Activated naive CD4-positive, alpha-beta T cell treated with anti-CD3 and anti-CD28 coated beads, Interleukin-2, amount 50 U/mL, for 24 hours (primary cell): Measurements from ENCODE around the gene DTD2.
A peak's percentile ranks its signal among the peaks of the same experiment; 100 is the strongest.
"Not testable (repeated sequence)": the region's sequence is repeated elsewhere in the genome, so short reads cannot be mapped to it uniquely, and the experiment has no call there.

Source experiments
- H3K27ac Mint-ChIP-seq: one replicate; pipeline ENCODE4 v1.8.0; 2021; ENCODE audit warnings: mild to moderate bottlenecking, mixed read lengths
- H3K27me3 Mint-ChIP-seq: one replicate; pipeline ENCODE4 v1.8.0; 2021; ENCODE audit warnings: mixed read lengths
- H3K36me3 Mint-ChIP-seq: one replicate; pipeline ENCODE4 v1.8.0; 2021; ENCODE audit warnings: mixed read lengths
- H3K4me1 Mint-ChIP-seq: one replicate; pipeline ENCODE4 v1.8.0; 2021; ENCODE audit warnings: mixed read lengths
- H3K4me3 Mint-ChIP-seq: one replicate; pipeline ENCODE4 v1.8.0; 2021; ENCODE audit warnings: mild to moderate bottlenecking, mixed read lengths
- H3K9me3 Mint-ChIP-seq: one replicate; pipeline ENCODE4 v1.8.0; 2021; ENCODE audit warnings: mixed read lengths

Gene DTD2

GRCh38 chr14:31456841-31457664 lies at the start of gene DTD2:
Gene DTD2, minus strand, starts transcription at chr14:31457506. Its CDS starts 113 bp downstream, at chr14:31457393.
- H3K4me3 Mint-ChIP-seq, result peak within 1 kb of the TSS; percentile 96
- H3K36me3 Mint-ChIP-seq, result peaks cover 3% of the 10 kb centered on the region
- no peaks in the 10 kb centered on the region for H3K27me3 Mint-ChIP-seq
- H3K27ac Mint-ChIP-seq, result peak within 1 kb of the TSS; percentile 96
- H3K9me3 Mint-ChIP-seq, result no peaks in the 10 kb centered on the region
- H3K4me1 Mint-ChIP-seq, result peaks cover 41% of the 10 kb centered on the region

- Mint-ChIP-seq H3K4me3 (no peak overlapping the region), H3K4me1 (no peaks in the 10 kb centered on the region), H3K36me3 (no peaks in the 10 kb centered on the region), H3K27me3 (no peaks in the 10 kb centered on the region), H3K27ac (no peak overlapping the region), H3K9me3 (no peaks in the 10 kb centered on the region)
Observed at GRCh38 chr14:31505411-31505810, 48.1 kb upstream of the DTD2 start.

- Mint-ChIP-seq H3K27ac (no peak overlapping the region), H3K9me3 (no peaks in the 10 kb centered on the region), H3K4me1 (no peaks in the 10 kb centered on the region), H3K27me3 (no peaks in the 10 kb centered on the region), H3K36me3 (no peaks in the 10 kb centered on the region), H3K4me3 (no peak overlapping the region)
Observed at GRCh38 chr14:31501870-31502269, 44.6 kb upstream of the DTD2 start.

- H3K4me1 Mint-ChIP-seq, result no peaks in the 10 kb centered on the region
- no peak overlapping the region for H3K4me3 Mint-ChIP-seq
- H3K9me3 Mint-ChIP-seq, result no peaks in the 10 kb centered on the region
- H3K27me3 Mint-ChIP-seq, result peaks cover 7% of the 10 kb centered on the region
- no peak overlapping the region for H3K27ac Mint-ChIP-seq
- H3K36me3 Mint-ChIP-seq, result peaks cover 2% of the 10 kb centered on the region
Observed at GRCh38 chr14:31492759-31493498, 35.6 kb upstream of the DTD2 start.

GRCh38 chr14:31489691-31490090 lies 32.4 kb upstream of the DTD2 start:
- peaks cover 5% of the 10 kb centered on the region for H3K27me3 Mint-ChIP-seq
- H3K27ac Mint-ChIP-seq, result no peak overlapping the region
- H3K9me3 Mint-ChIP-seq, result no peaks in the 10 kb centered on the region
- H3K4me3 Mint-ChIP-seq, result no peak overlapping the region
- H3K36me3 Mint-ChIP-seq, result peaks cover 2% of the 10 kb centered on the region
- H3K4me1 Mint-ChIP-seq, result no peaks in the 10 kb centered on the region

GRCh38 chr14:31487886-31488285 lies 30.6 kb upstream of the DTD2 start, which contains the start of gene GPR33:
Gene GPR33, minus strand, starts transcription at chr14:31488039. Its CDS starts 4,074 bp downstream, at chr14:31483965.
- H3K27me3 Mint-ChIP-seq, result peaks cover 3% of the 10 kb centered on the region
- no peaks in the 10 kb centered on the region for H3K4me1 Mint-ChIP-seq
- H3K36me3 Mint-ChIP-seq, result peaks cover 2% of the 10 kb centered on the region
- H3K27ac Mint-ChIP-seq, result no peak within 1 kb of the TSS
- no peak within 1 kb of the TSS for H3K4me3 Mint-ChIP-seq
- no peaks in the 10 kb centered on the region for H3K9me3 Mint-ChIP-seq

- Mint-ChIP-seq H3K9me3 (no peaks in the 10 kb centered on the region), H3K4me3 (no peak overlapping the region), H3K36me3 (no peaks in the 10 kb centered on the region), H3K27me3 (peaks cover under 1% of the 10 kb centered on the region), H3K4me1 (no peaks in the 10 kb centered on the region), H3K27ac (no peak overlapping the region)
Observed at GRCh38 chr14:31486764-31487163, 29.5 kb upstream of the DTD2 start.

- Mint-ChIP-seq H3K4me1 (no peaks in the 10 kb centered on the region), H3K27me3 (peaks cover 6% of the 10 kb centered on the region), H3K27ac (no peak overlapping the region), H3K4me3 (no peak overlapping the region), H3K9me3 (no peaks in the 10 kb centered on the region), H3K36me3 (no peaks in the 10 kb centered on the region)
Observed at GRCh38 chr14:31484754-31485153, 27.4 kb upstream of the DTD2 start.

- Mint-ChIP-seq H3K9me3 (no peaks in the 10 kb centered on the region), H3K4me3 (no peak overlapping the region)
Observed at GRCh38 chr14:31480156-31480555, 22.9 kb upstream of the DTD2 start.

GRCh38 chr14:31479027-31479426 lies 21.7 kb upstream of the DTD2 start:
- H3K36me3 Mint-ChIP-seq, result peaks cover 1% of the 10 kb centered on the region
- no peaks in the 10 kb centered on the region for H3K9me3 Mint-ChIP-seq
- H3K27ac Mint-ChIP-seq, result no peak overlapping the region
- H3K4me1 Mint-ChIP-seq, result no peaks in the 10 kb centered on the region
- H3K27me3 Mint-ChIP-seq, result peaks cover 7% of the 10 kb centered on the region
- no peak overlapping the region for H3K4me3 Mint-ChIP-seq

More at GRCh38 chr14:31480156-31480555, 22.9 kb upstream of the DTD2 start:
- Mint-ChIP-seq H3K36me3 (peaks cover 1% of the 10 kb centered on the region), H3K27me3 (peaks cover 6% of the 10 kb centered on the region), H3K4me1 (no peaks in the 10 kb centered on the region), H3K27ac (no peak overlapping the region)

- Mint-ChIP-seq H3K27ac (no peak overlapping the region), H3K36me3 (peaks cover 1% of the 10 kb centered on the region), H3K9me3 (no peaks in the 10 kb centered on the region), H3K4me1 (no peaks in the 10 kb centered on the region), H3K27me3 (peaks cover 7% of the 10 kb centered on the region), H3K4me3 (no peak overlapping the region)
Observed at GRCh38 chr14:31477248-31477647, 19.9 kb upstream of the DTD2 start.

GRCh38 chr14:31476131-31476866 lies 19.0 kb upstream of the DTD2 start:
- Mint-ChIP-seq H3K4me3 (no peak overlapping the region), H3K4me1 (no peaks in the 10 kb centered on the region), H3K27ac (no peak overlapping the region), H3K9me3 (no peaks in the 10 kb centered on the region), H3K36me3 (peaks cover 1% of the 10 kb centered on the region), H3K27me3 (peaks cover 6% of the 10 kb centered on the region)

GRCh38 chr14:31466554-31466953 lies 9.2 kb upstream of the DTD2 start:
- Mint-ChIP-seq H3K27me3 (no peaks in the 10 kb centered on the region), H3K27ac (no peak overlapping the region), H3K4me1 (no peaks in the 10 kb centered on the region), H3K4me3 (no peak overlapping the region), H3K36me3 (no peaks in the 10 kb centered on the region), H3K9me3 (no peaks in the 10 kb centered on the region)

- Mint-ChIP-seq H3K4me3 (no peak overlapping the region), H3K9me3 (no peaks in the 10 kb centered on the region), H3K27ac (no peak overlapping the region), H3K27me3 (no peaks in the 10 kb centered on the region), H3K4me1 (no peaks in the 10 kb centered on the region), H3K36me3 (no peaks in the 10 kb centered on the region)
Observed at GRCh38 chr14:31465111-31465510, 7.8 kb upstream of the DTD2 start.

- not testable (repeated sequence) for H3K27ac Mint-ChIP-seq, H3K4me3 Mint-ChIP-seq
Observed at GRCh38 chr14:31462450-31462849, 5.1 kb upstream of the DTD2 start.

More at GRCh38 chr14:31462450-31462849, 5.1 kb upstream of the DTD2 start:
- not testable (repeated sequence) for H3K9me3 Mint-ChIP-seq, H3K36me3 Mint-ChIP-seq, H3K27me3 Mint-ChIP-seq
- peaks cover 13% of the 10 kb centered on the region for H3K4me1 Mint-ChIP-seq
